Activated CD4-positive, alpha-beta T cell treated with anti-CD3 and anti-CD28 coated beads, Interleukin-2, Interleukin-6, amounts not matched to agents 100 ng/mL and 50 ng/mL, durations not matched to agents 16 hours and 8 hours (primary cell): Measurements from ENCODE around the gene ZNF865.

ENCODE experiments used
- DNase-seq: peaks from one replicate; pipeline ENCODE4 v3.0.0-alpha.2; 2020

The ZNF865 gene

GRCh38 chr19:55588738-55589137, 16.7 kb upstream of the ZNF865 start:
- no peak for DNase-seq

GRCh38 chr19:55590109-55590508, 15.3 kb upstream of the ZNF865 start:
- DNase-seq, result no peak

GRCh38 chr19:55590617-55591016, 14.8 kb upstream of the ZNF865 start:
- no peak for DNase-seq

GRCh38 chr19:55591555-55591954, 13.9 kb upstream of the ZNF865 start:
- no peak for DNase-seq

- no peak for DNase-seq
Observed at GRCh38 chr19:55592391-55593090, 12.9 kb upstream of the ZNF865 start.

GRCh38 chr19:55593096-55593772, 12.2 kb upstream of the ZNF865 start:
- DNase-seq, result no peak

- no peak for DNase-seq
Observed at GRCh38 chr19:55594996-55595545, 10.4 kb upstream of the ZNF865 start.

GRCh38 chr19:55596304-55596703, 9.1 kb upstream of the ZNF865 start:
- no peak for DNase-seq

GRCh38 chr19:55597501-55597921, 7.9 kb upstream of the ZNF865 start:
- DNase-seq, result no peak

- no peak for DNase-seq
Observed at GRCh38 chr19:55598034-55598433, 7.4 kb upstream of the ZNF865 start.

GRCh38 chr19:55598719-55599467, 6.6 kb upstream of the ZNF865 start:
- DNase-seq, result peak; percentile 98

GRCh38 chr19:55599468-55599841, 6.0 kb upstream of the ZNF865 start, which contains the start of gene FIZ1:
Gene FIZ1 (minus strand): TSS chr19:55599517. CDS start chr19:55597865, 1,652 bp downstream.
- DNase-seq, result peak; percentile 99

- DNase-seq, result peak; percentile 92
Observed at GRCh38 chr19:55599842-55600661, 5.4 kb upstream of the ZNF865 start, which contains the start of gene ZNF524. Gene ZNF524 (plus strand): TSS chr19:55600288. CDS start chr19:55602113, 1,825 bp downstream.

GRCh38 chr19:55600662-55601028, 4.8 kb upstream of the ZNF865 start:
- DNase-seq, result no peak

GRCh38 chr19:55601084-55601483, 4.4 kb upstream of the ZNF865 start:
- no peak for DNase-seq

- no peak for DNase-seq
Observed at GRCh38 chr19:55602104-55603001, 3.1 kb upstream of the ZNF865 start.

- DNase-seq, result no peak
Observed at GRCh38 chr19:55603115-55603514, 2.3 kb upstream of the ZNF865 start.

- DNase-seq, result no peak
Observed at GRCh38 chr19:55603581-55604292, 1.7 kb upstream of the ZNF865 start.

GRCh38 chr19:55605207-55605636, 225 bp upstream of the ZNF865 start:
- peak; percentile 99 for DNase-seq

GRCh38 chr19:55606471-55606787, 982 bp downstream of the ZNF865 start:
- no peak for DNase-seq

GRCh38 chr19:55606817-55607216, 1.4 kb downstream of the ZNF865 start:
- DNase-seq, result no peak
